Endodermal cell (in vitro differentiated cells): ENCODE measurements around the gene IKZF2. TPM values are rescaled to one million over a fixed set of nuclear protein-coding genes. Genes with fewer than 3 reads are reported as not detected.

ENCODE experiments used
- DNase-seq: peaks from one replicate; pipeline ENCODE4 v3.0.0-alpha.2; 2017
- H3K27ac ChIP-seq: 2 replicates; pipeline ENCODE4 v1.5.1; 2013; ENCODE audit warnings: mild to moderate bottlenecking, low read depth, low read length, moderate library complexity
- H3K27me3 ChIP-seq: 2 replicates; pipeline ENCODE4 v1.6.1; 2013; ENCODE audit warnings: mild to moderate bottlenecking, low read length, moderate library complexity; ENCODE audit not compliant: insufficient read depth, control insufficient read depth, poor library complexity, severe bottlenecking
- H3K36me3 ChIP-seq: 2 replicates; pipeline ENCODE4 v1.7.0; 2013; ENCODE audit warnings: mild to moderate bottlenecking, low read length, moderate library complexity; ENCODE audit not compliant: control insufficient read depth, insufficient read depth
- H3K4me1 ChIP-seq: one replicate; pipeline ENCODE4 v1.7.0; 2013; ENCODE audit warnings: low read length; ENCODE audit not compliant: control insufficient read depth, insufficient read depth
- H3K4me3 ChIP-seq: 2 replicates; pipeline ENCODE4 v1.5.1; 2013; ENCODE audit warnings: mild to moderate bottlenecking, low read length, moderate library complexity
- H3K9ac ChIP-seq: 2 replicates; pipeline ENCODE4 v1.6.1; 2013; ENCODE audit warnings: mild to moderate bottlenecking, low read length, moderate library complexity; ENCODE audit not compliant: poor library complexity, severe bottlenecking; ENCODE audit errors: extremely low read depth
- H3K9me3 ChIP-seq: 2 replicates; pipeline ENCODE4 v1.6.1; 2013; ENCODE audit warnings: mild to moderate bottlenecking, low read length, moderate library complexity; ENCODE audit not compliant: control insufficient read depth
- H3K27ac Mint-ChIP-seq: 2 replicates; pipeline ENCODE4 v1.8.0; 2020; ENCODE audit warnings: mixed read lengths
- H3K27me3 Mint-ChIP-seq: 2 replicates; pipeline ENCODE4 v1.8.0; 2021; ENCODE audit warnings: mild to moderate bottlenecking, mixed read lengths; ENCODE audit not compliant: insufficient read depth
- H3K36me3 Mint-ChIP-seq: 2 replicates; pipeline ENCODE4 v1.8.0; 2020; ENCODE audit warnings: low read depth, mixed read lengths
- H3K4me1 Mint-ChIP-seq: 2 replicates; pipeline ENCODE4 v1.8.0; 2020; ENCODE audit warnings: mixed read lengths
- H3K4me3 Mint-ChIP-seq: 2 replicates; pipeline ENCODE4 v1.8.0; 2020; ENCODE audit warnings: mild to moderate bottlenecking, moderate library complexity, mixed read lengths
- H3K9me3 Mint-ChIP-seq: 2 replicates; pipeline ENCODE4 v1.8.0; 2020; ENCODE audit warnings: mild to moderate bottlenecking, mixed read lengths
- WGBS, 2 experiments: methylation state at CpG; one replicate each; pipeline versions ENCODE4 v1.1.5 to v1.1.7; 2013; ENCODE audit warnings: missing lambda C conversion rate in 2 of 2, mixed read lengths in 1 of 2; ENCODE audit not compliant: insufficient coverage in 1 of 2, insufficient read length in 1 of 2; 5-methylcytosine and 5-hydroxymethylcytosine counted together
- total RNA-seq, 2 donors: library from RNA; stranded (reverse); fragmentation: NEBNext Ultra II Directional in 1 of 2; extraction: Animal tissue kit (Norgen Biotek cat#: 25700) in 1 of 2; gene quantifications; 2 replicates in 1 of 2; 3 replicates in 1 of 2; pipeline ENCODE4 v1.2.1, GENCODE V29; 2021
- TF ChIP-seq, protein P1 (sequence below): fragments of 200-600 bp; sonication (generic); conservative IDR thresholded peaks from 2 replicates; pipeline ENCODE4 v1.5.0; 2021; ENCODE audit warnings: antibody characterized with exemption, mild to moderate bottlenecking

IKZF2 gene
- total RNA-seq, 2 donors from 2014 or later: 3.9 to 8.7 TPM

DNA sequence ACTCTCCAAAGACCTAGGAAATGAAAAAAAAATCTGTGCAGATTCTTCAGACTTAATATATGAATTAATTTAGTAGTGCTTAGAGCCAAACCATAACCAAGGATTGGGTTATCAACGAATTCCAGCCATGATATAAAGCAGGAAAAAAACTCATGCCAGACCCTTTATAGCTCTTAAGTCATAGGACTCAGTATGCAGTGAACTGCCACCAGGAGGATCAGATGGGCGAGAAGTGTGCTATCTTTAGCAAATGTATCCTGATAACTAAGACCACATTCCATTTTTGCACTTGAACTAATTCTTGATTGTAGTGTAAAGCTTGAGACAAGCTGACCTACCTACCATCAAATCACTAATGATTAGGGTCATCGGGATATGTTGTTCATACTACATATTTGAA, 178.1 kb downstream of the IKZF2 start:
- Mint-ChIP-seq H3K27ac (no peak overlapping the region), H3K9me3 (no peaks in the 10 kb centered on the region), H3K27me3 (no peaks in the 10 kb centered on the region), H3K4me1 (peaks cover 3% of the 10 kb centered on the region), H3K4me3 (no peak overlapping the region), H3K36me3 (no peaks in the 10 kb centered on the region)
- no peak overlapping the region for H3K27ac ChIP-seq
- no peaks in the 10 kb centered on the region for H3K36me3 ChIP-seq
- H3K9ac ChIP-seq: no peak overlapping the region
- no peaks in the 10 kb centered on the region for H3K27me3 ChIP-seq
- no peaks in the 10 kb centered on the region for H3K4me1 ChIP-seq
- TF ChIP-seq, protein P1, sequence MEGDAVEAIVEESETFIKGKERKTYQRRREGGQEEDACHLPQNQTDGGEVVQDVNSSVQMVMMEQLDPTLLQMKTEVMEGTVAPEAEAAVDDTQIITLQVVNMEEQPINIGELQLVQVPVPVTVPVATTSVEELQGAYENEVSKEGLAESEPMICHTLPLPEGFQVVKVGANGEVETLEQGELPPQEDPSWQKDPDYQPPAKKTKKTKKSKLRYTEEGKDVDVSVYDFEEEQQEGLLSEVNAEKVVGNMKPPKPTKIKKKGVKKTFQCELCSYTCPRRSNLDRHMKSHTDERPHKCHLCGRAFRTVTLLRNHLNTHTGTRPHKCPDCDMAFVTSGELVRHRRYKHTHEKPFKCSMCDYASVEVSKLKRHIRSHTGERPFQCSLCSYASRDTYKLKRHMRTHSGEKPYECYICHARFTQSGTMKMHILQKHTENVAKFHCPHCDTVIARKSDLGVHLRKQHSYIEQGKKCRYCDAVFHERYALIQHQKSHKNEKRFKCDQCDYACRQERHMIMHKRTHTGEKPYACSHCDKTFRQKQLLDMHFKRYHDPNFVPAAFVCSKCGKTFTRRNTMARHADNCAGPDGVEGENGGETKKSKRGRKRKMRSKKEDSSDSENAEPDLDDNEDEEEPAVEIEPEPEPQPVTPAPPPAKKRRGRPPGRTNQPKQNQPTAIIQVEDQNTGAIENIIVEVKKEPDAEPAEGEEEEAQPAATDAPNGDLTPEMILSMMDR: peak; percentile 47
- DNase-seq: no peak
- no peak overlapping the region for H3K4me3 ChIP-seq
- 95% methylated on average over 2 to 3 of the region's 3 CpGs for WGBS, 2 experiments
- H3K9me3 ChIP-seq: no peaks in the 10 kb centered on the region

DNA sequence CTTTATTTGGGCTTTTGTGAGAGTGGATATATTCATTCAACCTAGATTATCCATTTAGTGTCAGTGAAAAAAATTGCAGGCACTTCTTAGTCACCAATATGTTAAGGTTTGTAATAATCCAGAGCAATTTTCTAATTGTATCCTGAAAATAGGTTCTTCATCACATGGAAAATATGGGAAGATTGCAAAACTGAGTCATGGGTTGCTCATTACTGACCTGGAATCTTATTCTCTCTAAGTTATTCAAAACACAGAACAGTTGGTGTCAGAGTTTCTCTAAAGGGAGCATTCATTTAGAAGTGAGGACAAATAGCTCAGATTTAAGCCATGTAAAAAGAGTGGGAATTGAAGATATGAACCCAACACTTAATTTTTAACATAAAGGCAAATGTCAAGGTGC, 181.3 kb downstream of the IKZF2 start:
- H3K9ac ChIP-seq: no peak overlapping the region
- Mint-ChIP-seq H3K27me3 (no peaks in the 10 kb centered on the region), H3K4me1 (peaks cover 11% of the 10 kb centered on the region), H3K9me3 (no peaks in the 10 kb centered on the region), H3K36me3 (no peaks in the 10 kb centered on the region), H3K4me3 (no peak overlapping the region), H3K27ac (no peak overlapping the region)
- TF ChIP-seq, protein P1: no peak
- H3K4me1 ChIP-seq: no peaks in the 10 kb centered on the region
- no peaks in the 10 kb centered on the region for H3K36me3 ChIP-seq
- H3K9me3 ChIP-seq: no peaks in the 10 kb centered on the region
- H3K4me3 ChIP-seq: no peak overlapping the region
- H3K27me3 ChIP-seq: no peaks in the 10 kb centered on the region
- DNase-seq: no peak
- no peak overlapping the region for H3K27ac ChIP-seq

DNA sequence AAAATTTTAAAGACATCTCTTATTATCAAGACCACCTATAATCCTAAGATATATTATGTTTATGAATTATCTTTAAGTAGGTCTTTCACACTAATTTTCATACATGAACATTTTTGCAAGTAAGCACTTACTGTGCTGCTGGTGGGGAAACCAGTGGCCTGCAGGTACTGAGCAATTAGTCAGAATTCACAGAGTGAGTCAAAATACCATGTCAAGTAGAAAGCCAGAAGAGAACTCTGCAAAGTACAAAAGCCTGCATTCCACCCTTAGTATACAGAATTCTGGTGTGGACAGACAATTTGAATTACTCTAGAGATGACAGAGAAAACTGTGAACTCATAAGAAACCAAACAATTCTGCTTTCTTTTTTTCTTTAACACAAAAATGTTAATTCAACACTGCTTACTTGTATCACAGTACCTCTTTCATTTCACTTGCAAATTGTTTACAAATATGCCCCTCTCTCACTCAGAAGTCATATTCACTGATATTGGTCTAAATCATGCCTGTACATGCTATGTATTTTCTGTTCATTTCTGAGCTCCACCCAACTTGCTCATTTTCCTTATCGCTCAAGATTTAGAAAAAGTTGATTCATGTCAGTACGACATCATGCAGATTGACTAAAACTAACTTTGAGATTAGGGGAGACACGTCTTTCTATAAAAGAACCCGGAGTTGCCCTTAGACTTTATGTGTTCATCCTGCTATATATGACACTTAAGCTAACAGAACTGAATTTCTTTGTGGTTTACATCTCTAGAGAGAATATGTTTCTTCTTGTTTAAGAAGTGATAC, 182.9 kb downstream of the IKZF2 start:
- Mint-ChIP-seq H3K4me3 (no peak overlapping the region), H3K27ac (no peak overlapping the region), H3K36me3 (no peaks in the 10 kb centered on the region), H3K9me3 (no peaks in the 10 kb centered on the region), H3K27me3 (no peaks in the 10 kb centered on the region), H3K4me1 (peaks cover 8% of the 10 kb centered on the region)
- Histone ChIP-seq H3K9ac (no peak overlapping the region), H3K36me3 (no peaks in the 10 kb centered on the region), H3K9me3 (no peaks in the 10 kb centered on the region), H3K27me3 (no peaks in the 10 kb centered on the region), H3K4me3 (no peak overlapping the region), H3K27ac (no peak overlapping the region), H3K4me1 (no peaks in the 10 kb centered on the region)
- 94 to 97% methylated on average over 3 to 4 of the region's 4 CpGs for WGBS, 2 experiments
- TF ChIP-seq, protein P1: no peak
- no peak for DNase-seq
